K562 (cell line): Measurements from ENCODE around the gene IL13RA1. TPM values are rescaled to one million over a fixed set of nuclear protein-coding genes. Genes with fewer than 3 reads are reported as not detected.
A peak's percentile ranks its signal among the peaks of the same experiment; 100 is the strongest.

Experiments used
- CEBPB ChIP-seq: fragments of 450-650 bp; IDR thresholded peaks from 2 replicates; pipeline ENCODE4 v1.6.1; 2016; ENCODE audit warnings: missing genetic modification characterization, missing compliant biosample characterization
- CHD1 ChIP-seq: fragments of 200-600 bp; sonication (generic); IDR thresholded peaks from one replicate; pipeline ENCODE4 v1.6.1; 2012; ENCODE audit warnings: mild to moderate bottlenecking, moderate library complexity, low read length, inconsistent platforms
- CREM ChIP-seq: IDR thresholded peaks from 2 replicates; pipeline ENCODE4 v1.6.1; 2014; ENCODE audit warnings: antibody characterized with exemption, low read depth
- JUND ChIP-seq, 2 experiments: IDR thresholded peaks; 2 replicates in 1 of 2; 3 replicates in 1 of 2; pipeline ENCODE4 v1.6.1; 2011; ENCODE audit warnings: borderline replicate concordance in 2 of 2, low read depth in 2 of 2, low read length in 2 of 2, improper control_type of control experiment in 1 of 2, missing biosample characterization in 1 of 2, missing genetic modification characterization in 1 of 2, missing genetic modification reagents in 1 of 2
- MGA ChIP-seq: fragments of 450-650 bp; IDR thresholded peaks from 2 replicates; pipeline ENCODE4 v1.6.1; 2016; ENCODE audit warnings: mild to moderate bottlenecking, moderate library complexity
- NCOA6 ChIP-seq: fragments of 450-650 bp; IDR thresholded peaks from 2 replicates; pipeline ENCODE4 v1.6.1; 2017; ENCODE audit warnings: mild to moderate bottlenecking
- NELFE ChIP-seq: IDR thresholded peaks from 2 replicates; pipeline ENCODE4 v1.6.1; 2011; ENCODE audit warnings: mild to moderate bottlenecking; ENCODE audit not compliant: insufficient read depth, insufficient read length
- PHF20 ChIP-seq: fragments of 450-650 bp; IDR thresholded peaks from 2 replicates; pipeline ENCODE4 v1.6.1; 2018; ENCODE audit not compliant: partially characterized antibody
- PML ChIP-seq: IDR thresholded peaks from 2 replicates; pipeline ENCODE4 v1.6.1; 2012; ENCODE audit warnings: low read length, inconsistent platforms
- PYGO2 ChIP-seq: fragments of 450-650 bp; IDR thresholded peaks from 2 replicates; pipeline ENCODE4 v1.6.1; 2016; ENCODE audit warnings: mild to moderate bottlenecking, missing genetic modification characterization, moderate library complexity, missing compliant biosample characterization
- RAD51 ChIP-seq: fragments of 450-650 bp; IDR thresholded peaks from 2 replicates; pipeline ENCODE4 v1.7.1; 2016; ENCODE audit warnings: low read depth, mild to moderate bottlenecking, borderline replicate concordance
- RFX7 ChIP-seq: fragments of 250-450 bp; sonication (Bioruptor Pico); IDR thresholded peaks from 2 replicates; pipeline ENCODE4 v1.5.1; 2021; ENCODE audit warnings: mild to moderate bottlenecking
- SMARCA5 ChIP-seq: fragments of 450-650 bp; IDR thresholded peaks from 2 replicates; pipeline ENCODE4 v1.6.1; 2016
- TAF1 ChIP-seq: IDR thresholded peaks from 2 replicates; pipeline ENCODE4 v1.6.1; 2011; ENCODE audit warnings: mild to moderate bottlenecking, low read length, moderate library complexity; ENCODE audit not compliant: insufficient read depth, control insufficient read depth, severe bottlenecking; ENCODE audit errors: extremely low read depth
- ZFP91 ChIP-seq: sonication (generic); formaldehyde crosslinking; IDR thresholded peaks from 2 replicates; pipeline ENCODE4 v1.8.0; 2022; ENCODE audit warnings: mild to moderate bottlenecking, missing genetic modification reagents
- ZNF239 ChIP-seq: fragments of 250-450 bp; sonication (Bioruptor Pico); IDR thresholded peaks from 2 replicates; pipeline ENCODE4 v1.4.0; 2020; ENCODE audit warnings: mild to moderate bottlenecking
- ZSCAN29 ChIP-seq: fragments of 450-650 bp; IDR thresholded peaks from 2 replicates; pipeline ENCODE4 v1.6.1; 2017
- polyA plus RNA-seq, 8 experiments: library from polyadenylated mRNA; depleted of rRNA in 4 of 8; stranded (reverse) in 5 of 8; unstranded in 3 of 8; fragments of >200 nt; fragmentation: Nextera tagmentation in 2 of 8; fragmentation: Illumina TruSeq in 1 of 8; extraction: Ambion mirVana in 2 of 8; extraction: Trizol in 1 of 8; gene quantifications; 2 replicates each; pipeline versions ENCODE4 v1.2.1 to v1.2.3, GENCODE V29; 2011 to 2014; ENCODE audit warnings: inconsistent platforms in 1 of 8, missing spikeins in 1 of 8
- total RNA-seq, 7 experiments: library from RNA; depleted of rRNA in 6 of 7; stranded (reverse); fragments of >200 nt in 6 of 7; fragmentation: Illumina TruSeq in 2 of 7; extraction: Trizol in 2 of 7; gene quantifications; 2 replicates each; pipeline versions ENCODE4 v1.2.1 to v1.2.3, GENCODE V29; 2011 to 2021; ENCODE audit warnings: low replicate concordance in 1 of 7

IL13RA1 gene
- total and polyA plus RNA-seq, 9 of the 15 experiments (the other 6 are each of a cell fraction or from before 2014, with no cell fraction given), result 2.9 to 22.9 (median 12.2) TPM

- no peak for TF ChIP-seq JUND (IDR thresholded peaks at IDR 0.05; ENCODE audit: borderline replicate concordance, low read depth, low read length)
- no peak for TF ChIP-seq JUND (tag; IDR thresholded peaks at IDR 0.05; ENCODE audit: borderline replicate concordance, low read depth, low read length)
- no peak for TF ChIP-seq ZFP91
- TF ChIP-seq PML, result no peak
- TF ChIP-seq ZNF239 (CRISPR knock-in tag), result no peak
- TF ChIP-seq RAD51, result peak; percentile 91
- TF ChIP-seq CEBPB (tag), result no peak
- no peak for TF ChIP-seq RFX7
- TF ChIP-seq NCOA6, result no peak
- TF ChIP-seq MGA, result peak; percentile 73
- TF ChIP-seq TAF1, result no peak
- no peak for TF ChIP-seq SMARCA5
- TF ChIP-seq PHF20, result peak; percentile 47
- no peak for TF ChIP-seq PYGO2 (tag)
- 0 out of 2 replicates have a peak, but pooled peaks have one; percentile 20 for TF ChIP-seq CREM
- no peak for TF ChIP-seq ZSCAN29
- no peak for TF ChIP-seq NELFE
- no peak for TF ChIP-seq CHD1
These were observed 112.0 kb downstream of the IL13RA1 start (continued) for GRCh38 chrX:118839334-118839958.
